Raji (cell line): ENCODE results near the gene PRKCE.

Experiments used
- POLR2A ChIP-seq: IDR thresholded peaks from 2 replicates; pipeline ENCODE4 v1.6.1; 2011; ENCODE audit warnings: low read depth, low read length, control low read depth; ENCODE audit not compliant: insufficient read depth

PRKCE gene

DNA sequence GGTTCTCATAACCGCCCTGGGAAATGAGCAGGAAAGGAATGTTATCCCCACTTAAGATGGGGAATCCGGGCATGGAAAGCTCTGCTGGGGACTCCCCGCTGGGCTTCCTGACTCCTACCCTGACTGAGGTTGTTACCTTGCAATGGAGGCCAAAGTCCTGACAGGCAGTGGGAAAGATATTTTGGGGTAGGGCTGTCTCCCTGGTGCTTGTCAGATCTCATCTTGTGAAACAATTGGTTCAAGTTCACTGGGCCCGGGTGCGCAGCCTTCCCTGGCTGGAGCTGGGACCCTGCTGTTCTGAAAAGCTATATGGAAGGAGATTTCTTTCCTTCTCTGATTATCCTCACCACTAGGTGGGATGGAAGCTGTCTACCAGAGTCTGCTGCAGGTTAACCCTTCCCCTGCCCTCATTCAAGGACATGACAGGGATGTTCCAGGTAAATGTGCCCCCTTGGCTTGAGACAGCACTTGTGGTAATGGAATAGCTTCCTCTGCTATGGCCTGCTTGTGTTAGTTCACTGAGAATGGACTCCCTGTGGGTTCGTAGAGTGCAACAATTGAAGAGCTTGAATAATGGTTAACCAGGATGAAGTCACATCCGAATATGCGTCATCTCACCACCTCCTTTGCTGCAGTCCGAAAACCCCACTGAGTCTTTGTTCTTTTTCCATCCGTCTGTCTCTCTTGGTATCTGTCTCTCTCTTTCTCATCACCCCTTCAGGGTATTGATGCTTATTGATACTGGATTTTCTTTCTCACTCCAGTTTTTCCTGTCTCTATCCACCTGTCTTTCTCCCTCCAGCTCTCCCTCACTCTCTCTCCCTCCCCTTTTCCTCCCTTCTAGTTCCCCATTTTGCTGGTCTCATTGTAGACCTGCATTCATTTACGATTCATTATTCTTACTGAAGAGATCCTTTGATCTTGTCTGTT lies 577.9 kb downstream of the PRKCE start:
- no peak for TF ChIP-seq POLR2A

DNA sequence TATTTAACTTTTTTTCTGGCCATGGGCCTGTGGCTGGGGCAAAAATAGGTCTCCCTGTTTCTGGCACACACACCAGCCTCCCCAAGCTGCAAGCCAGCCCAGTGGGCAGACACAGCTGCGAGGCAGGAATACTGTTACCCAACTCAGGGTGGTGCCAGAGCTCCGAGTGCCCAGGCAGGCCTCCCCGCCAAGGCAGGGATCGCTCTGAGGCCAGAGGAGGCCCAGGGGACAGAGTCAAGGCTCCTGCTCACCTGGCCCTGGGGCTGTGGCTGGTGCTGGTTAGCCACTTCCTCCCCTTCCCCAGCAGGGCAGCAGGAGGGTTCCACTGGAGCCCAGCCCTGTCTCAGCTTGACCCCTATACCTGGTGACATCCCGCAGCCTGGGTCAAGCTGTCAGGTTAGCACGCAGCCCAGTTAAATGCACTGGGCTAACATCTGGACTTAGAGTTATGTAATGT lies 578.7 kb downstream of the PRKCE start:
- no peak for TF ChIP-seq POLR2A

DNA sequence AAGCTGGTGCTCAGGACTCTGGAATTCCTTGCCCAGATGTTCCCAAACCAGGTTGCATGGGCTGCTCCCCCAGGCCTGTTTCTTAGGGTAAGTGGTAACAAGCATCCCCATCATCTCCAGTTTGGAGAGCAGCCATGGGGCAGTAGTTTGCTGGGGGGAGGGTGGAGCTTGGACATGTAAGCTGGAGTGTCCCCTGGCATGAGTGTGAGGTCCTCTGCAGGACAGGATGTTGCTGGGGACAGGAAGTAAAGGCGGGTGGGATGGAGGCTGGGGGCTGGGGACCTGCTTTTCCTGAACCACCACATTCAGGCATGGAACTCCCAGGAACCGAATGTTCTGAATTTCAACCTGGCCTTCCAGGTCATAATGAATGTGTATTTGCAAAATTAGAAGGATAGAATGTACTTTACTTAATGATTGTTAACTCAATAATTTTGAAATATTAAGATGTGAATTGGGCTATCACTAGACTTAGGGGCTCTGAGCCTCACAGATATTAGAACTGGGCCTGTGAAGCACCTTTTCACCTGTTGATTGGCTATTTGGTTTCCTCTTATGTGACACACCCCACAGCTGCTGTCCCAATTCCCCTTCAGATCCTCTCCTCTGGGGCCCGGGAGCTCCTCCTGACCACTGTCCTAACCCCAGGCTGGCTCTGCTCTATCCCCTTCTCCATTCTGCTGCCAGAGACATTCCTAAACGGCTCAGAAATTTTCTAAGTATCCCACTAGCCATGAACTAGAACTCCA lies 579.4 kb downstream of the PRKCE start:
- TF ChIP-seq POLR2A, result no peak

DNA sequence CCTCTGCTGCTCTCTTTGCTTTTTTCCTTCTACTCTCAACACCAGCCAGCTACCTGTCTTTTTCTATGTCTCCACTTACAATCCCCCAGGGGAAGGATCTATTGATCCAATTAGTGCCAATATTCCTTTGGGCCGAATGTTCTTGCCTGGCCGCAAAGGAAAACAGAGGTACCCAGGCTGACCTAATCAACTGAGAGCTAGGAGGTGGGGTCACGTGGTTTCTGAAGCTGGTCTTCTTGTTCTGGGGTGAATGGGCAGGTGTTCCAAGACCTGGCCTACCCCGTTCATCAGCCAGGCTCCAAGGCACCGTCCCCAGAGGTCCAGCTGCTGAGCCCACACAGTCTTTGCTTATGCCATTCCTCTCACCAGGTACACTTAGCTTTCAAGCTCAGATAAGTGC lies 580.2 kb downstream of the PRKCE start:
- no peak for TF ChIP-seq POLR2A

DNA sequence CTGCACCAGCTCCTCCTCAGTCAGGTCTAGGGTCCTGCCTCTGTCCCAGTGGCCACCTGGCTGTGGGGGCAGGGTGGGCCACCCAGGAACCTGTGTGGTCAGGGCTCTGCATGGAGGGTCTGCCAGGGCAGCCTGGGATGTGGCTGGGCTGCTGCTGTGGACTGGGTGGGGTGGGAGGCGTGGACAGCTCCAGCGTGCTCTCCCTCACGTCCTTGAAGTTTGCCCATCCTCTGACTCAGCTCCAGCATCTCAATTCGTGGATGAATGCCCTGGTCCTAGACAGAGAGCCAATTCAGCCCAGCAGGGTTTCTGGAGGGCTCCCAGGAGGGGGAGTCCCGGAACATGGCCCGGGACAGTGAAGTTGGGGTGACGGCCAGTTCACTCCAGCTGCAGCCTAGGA lies 581.4 kb downstream of the PRKCE start:
- TF ChIP-seq POLR2A, result no peak

DNA sequence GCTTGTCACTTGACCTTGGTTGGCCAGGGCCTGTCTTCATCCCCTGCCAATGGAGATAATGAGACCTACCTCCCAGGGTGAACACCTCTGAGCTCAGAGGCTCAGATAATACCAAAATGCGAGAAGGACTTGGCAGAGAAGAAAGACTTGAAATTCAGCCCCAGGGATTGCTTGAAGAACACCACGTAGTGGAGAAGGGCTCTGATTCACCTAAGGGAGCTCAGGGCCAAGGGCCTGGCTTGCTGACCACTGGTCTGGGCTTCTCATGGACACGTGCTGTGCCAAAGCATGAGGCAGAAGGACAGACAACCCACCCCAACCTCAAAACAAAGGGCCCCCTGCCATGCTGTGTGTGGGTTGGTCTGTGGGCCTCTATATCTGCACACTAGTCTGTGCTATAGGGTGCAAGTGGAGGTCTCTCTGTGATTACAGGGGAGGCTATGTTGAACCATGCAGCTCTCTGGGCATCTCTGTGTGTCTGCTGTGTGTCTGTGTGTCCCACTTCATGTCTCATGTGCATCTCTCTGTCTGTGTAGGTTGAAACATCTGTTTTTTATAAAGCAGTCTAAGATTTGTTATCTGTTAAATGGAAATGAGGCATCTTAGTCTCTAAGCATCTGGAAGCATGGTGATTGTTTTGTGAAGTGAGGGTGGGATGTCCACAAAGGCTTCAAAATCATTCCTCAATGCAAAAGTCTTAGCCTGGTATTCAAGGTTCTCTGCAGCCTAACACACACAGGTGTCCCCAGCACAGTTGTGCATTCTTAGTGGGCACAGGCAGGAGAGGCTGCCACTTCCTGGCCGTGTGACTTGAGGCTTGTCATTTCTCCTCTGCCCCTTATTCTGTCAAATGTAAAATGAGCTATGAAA lies 584.8 kb downstream of the PRKCE start:
- TF ChIP-seq POLR2A, result no peak

DNA sequence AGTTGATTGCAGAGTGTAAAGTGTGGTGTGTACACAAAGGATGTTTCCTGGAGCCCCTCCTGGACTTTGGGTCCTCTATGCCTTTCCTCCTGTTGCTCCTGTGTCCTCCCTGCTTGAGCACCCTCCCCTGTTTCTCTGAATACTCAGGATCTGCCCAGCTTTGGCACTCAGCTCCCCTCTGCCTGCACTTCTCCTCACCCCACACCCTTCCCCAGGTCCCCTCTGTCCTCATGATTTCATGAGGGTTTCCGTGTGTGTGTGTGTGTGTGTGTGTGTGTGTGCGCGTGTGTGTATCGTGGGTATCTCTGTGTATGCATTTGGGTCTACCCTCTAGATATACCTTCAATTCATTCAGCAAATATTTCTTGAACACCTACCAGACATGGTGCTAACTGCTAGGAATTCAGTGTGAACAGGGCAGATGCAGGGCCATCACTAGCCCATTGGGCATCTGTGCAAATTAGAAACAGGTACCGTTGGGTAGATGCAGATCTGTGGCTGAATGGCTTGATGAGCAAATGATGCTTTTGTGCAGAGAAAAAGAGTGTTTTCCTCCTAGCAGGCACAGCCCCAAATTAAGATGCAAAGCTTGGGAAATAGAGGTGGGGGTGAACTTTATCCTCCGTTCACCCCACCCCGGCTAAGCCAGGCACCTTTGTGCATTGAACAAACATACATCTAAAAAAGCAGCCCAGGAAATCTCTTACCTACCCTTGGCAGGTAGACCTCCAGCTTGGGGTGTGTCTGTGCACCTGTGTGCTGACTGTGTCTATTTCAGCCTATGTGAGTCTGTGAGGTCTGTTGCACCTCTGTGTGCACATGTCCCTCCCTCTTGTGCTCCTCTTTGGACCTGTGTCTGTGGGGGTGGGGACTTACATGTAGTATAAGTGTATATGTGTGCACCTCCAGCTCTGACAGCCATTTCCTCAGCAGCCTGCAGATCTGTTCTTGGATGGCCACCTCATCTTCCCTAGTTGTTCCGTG lies 585.7 kb downstream of the PRKCE start:
- no peak for TF ChIP-seq POLR2A
